ENCODE measurements around the gene SPNS1.

The SPNS1 gene

GRCh38 chr16:29030086-29030840 lies 55.7 kb downstream of the SPNS1 start:
- no peak for DNase-seq (ENCODE audit: low read depth)

Data from activated T-cell treated with anti-CD3 and anti-CD28 coated beads for 1 hour (primary cell).